ENCODE results near the gene FSCN2. TPM values are rescaled to one million over a fixed set of nuclear protein-coding genes. Genes with fewer than 3 reads are reported as not detected.
A peak's percentile ranks its signal among the peaks of the same experiment; 100 is the strongest.

Gene FSCN2
- total RNA-seq, 1 donor from 2014 or later, result 1.6 TPM

- intact Hi-C loops (cut with DNase I), result no loop called here
- DNase-seq (ENCODE audit: low spot score) (no peak), ATAC-seq (no peak)
Measured at GRCh38 chr17:81509972-81510784, 18.0 kb upstream of the FSCN2 start.

- ATAC-seq, result no peak
- DNase-seq (ENCODE audit: low spot score), result no peak
- intact Hi-C loops (cut with DNase I), result no loop called here
Measured at GRCh38 chr17:81510785-81511553, 17.2 kb upstream of the FSCN2 start.

GRCh38 chr17:81511554-81511803, 16.7 kb upstream of the FSCN2 start:
- intact Hi-C loops (cut with DNase I), result no loop called here
- ATAC-seq (no peak), DNase-seq (ENCODE audit: low spot score) (no peak)

- no peak for DNase-seq (ENCODE audit: low spot score)
- ATAC-seq, result no peak
- intact Hi-C loops (cut with DNase I), result no loop called here
Measured at GRCh38 chr17:81511804-81512561, 16.2 kb upstream of the FSCN2 start.

GRCh38 chr17:81512562-81513371, 15.4 kb upstream of the FSCN2 start, which contains the start of gene ACTG1:
Gene ACTG1, minus strand, starts transcription at chr17:81512799. Its CDS starts 445 bp downstream, at chr17:81512354.
- peak; percentile 96 for DNase-seq (ENCODE audit: low spot score)
- intact Hi-C loops (cut with DNase I), result no loop called here

GRCh38 chr17:81513372-81513752, 14.8 kb upstream of the FSCN2 start:
- ATAC-seq, result peak; percentile 51
- intact Hi-C loops (cut with DNase I), result no loop called here
- DNase-seq (ENCODE audit: low spot score), result peak; percentile 84

More at GRCh38 chr17:81512562-81513371, 15.4 kb upstream of the FSCN2 start, which contains the start of gene ACTG1:
- peak; percentile 81 for ATAC-seq

GRCh38 chr17:81513753-81514488, 14.3 kb upstream of the FSCN2 start:
- peak; percentile 82 for DNase-seq (ENCODE audit: low spot score)
- ATAC-seq, result peak; percentile 37
- intact Hi-C loops (cut with DNase I), result no loop called here

- ATAC-seq (no peak), DNase-seq (ENCODE audit: low spot score) (no peak)
- intact Hi-C loops (cut with DNase I), result no loop called here
Measured at GRCh38 chr17:81514489-81514738, 13.8 kb upstream of the FSCN2 start.

- peak; percentile 49 for ATAC-seq
- peak; percentile 88 for DNase-seq (ENCODE audit: low spot score)
- intact Hi-C loops (cut with DNase I), result no loop called here
Measured at GRCh38 chr17:81514739-81515529, 13.2 kb upstream of the FSCN2 start.

GRCh38 chr17:81515530-81516041, 12.6 kb upstream of the FSCN2 start:
- ATAC-seq, result no peak
- DNase-seq (ENCODE audit: low spot score), result no peak
- intact Hi-C loops (cut with DNase I), result no loop called here

GRCh38 chr17:81516439-81516838, 11.7 kb upstream of the FSCN2 start:
- no peak for ATAC-seq
- intact Hi-C loops (cut with DNase I), result no loop called here
- no peak for DNase-seq (ENCODE audit: low spot score)

GRCh38 chr17:81517009-81517338, 11.2 kb upstream of the FSCN2 start:
- DNase-seq (ENCODE audit: low spot score) (no peak), ATAC-seq (no peak)
- intact Hi-C loops (cut with DNase I), result no loop called here

- ATAC-seq (no peak), DNase-seq (ENCODE audit: low spot score) (peak; percentile 63)
- intact Hi-C loops (cut with DNase I), result no loop called here
Measured at GRCh38 chr17:81517339-81518112, 10.7 kb upstream of the FSCN2 start.

GRCh38 chr17:81518113-81518784, 9.9 kb upstream of the FSCN2 start:
- intact Hi-C loops (cut with DNase I), result no loop called here
- no peak for ATAC-seq
- peak; percentile 51 for DNase-seq (ENCODE audit: low spot score)

GRCh38 chr17:81518785-81519283, 9.3 kb upstream of the FSCN2 start:
- intact Hi-C loops (cut with DNase I), result no loop called here
- peak; percentile 71 for DNase-seq (ENCODE audit: low spot score)
- ATAC-seq, result peak; percentile 9

- intact Hi-C loops (cut with DNase I), result no loop called here
Measured at GRCh38 chr17:81519284-81520020, 8.7 kb upstream of the FSCN2 start.

More at GRCh38 chr17:81519284-81520020, 8.7 kb upstream of the FSCN2 start:
- ATAC-seq, result no peak
- DNase-seq (ENCODE audit: low spot score), result no peak

Measured in sciatic nerve (tissue), 2 donors.